ENCODE measurements around the gene SAMD3. TPM values are rescaled to one million over a fixed set of nuclear protein-coding genes. Genes with fewer than 3 reads are reported as not detected.

Gene SAMD3
- total and polyA plus RNA-seq, 2 donors (not counting 3 experiments of a cell fraction or from before 2014, with no cell fraction given): not detected

GRCh38 chr6:130147111-130147510 is 75.6 kb downstream of the SAMD3 start:
- CTCF ChIA-PET: no interaction called here
- no peak overlapping the region for H3K9ac ChIP-seq (replicated peaks; ENCODE audit: extremely low read depth, insufficient read depth, low read length)
- H3K9me1 ChIP-seq (replicated peaks; ENCODE audit: control insufficient read depth, extremely low read depth, insufficient read depth, low read length): no peaks in the 10 kb centered on the region
- DNase-seq (ENCODE audit: low read depth, low spot score) (no peak), FAIRE-seq (no peak)
- no peaks in the 10 kb centered on the region for H3K9me3 ChIP-seq (replicated peaks; ENCODE audit: control insufficient read depth, insufficient read depth, low read length)
- BruUV-seq (replicated peaks): no TSS peak
- no peak overlapping the region for H3K27ac ChIP-seq (ENCODE audit: insufficient read depth, low read depth, low read length)
- no peak overlapping the region for H3K4me2 ChIP-seq (ENCODE audit: insufficient read depth, low read length)
- intact Hi-C loops (cut with micrococcal nuclease): no loop called here
- POLR2A ChIA-PET: no interaction called here
- no peaks in the 10 kb centered on the region for H3K4me1 ChIP-seq (ENCODE audit: control insufficient read depth, extremely low read depth, insufficient read depth, low read length)
- dilution Hi-C loops (cut with MboI; ENCODE audit: extremely low pct_ligation_motif_present, low sequenced_read_pairs): no loop called here
- H2AFZ ChIP-seq (ENCODE audit: low read depth, low read length): no peak overlapping the region
- no peak overlapping the region for H3K4me3 ChIP-seq (replicated peaks in 1 of 3; ENCODE audit: insufficient read depth in 1 of 3, low read depth in 1 of 3, low read length in 3 of 3)
- no peaks in the 10 kb centered on the region for H3K27me3 ChIP-seq (ENCODE audit: control insufficient read depth in 2 of 2, insufficient read depth in 2 of 2, low read length in 2 of 2)
- no peaks in the 10 kb centered on the region for H4K20me1 ChIP-seq (replicated peaks; ENCODE audit: control insufficient read depth, extremely low read depth, insufficient read depth, low read length)
- H3K79me2 ChIP-seq (ENCODE audit: control insufficient read depth, insufficient read depth, low read length): no peaks in the 10 kb centered on the region
- peaks cover 0 to 4% of the 10 kb centered on the region in 2 experiments for H3K36me3 ChIP-seq (ENCODE audit: control insufficient read depth in 2 of 2, extremely low read depth in 1 of 2, insufficient read depth in 2 of 2, low read length in 2 of 2)
- TF ChIP-seq FOS (IDR thresholded peaks at IDR 0.05; ENCODE audit: borderline replicate concordance, insufficient read depth, low read length) (no peak), POLR2AphosphoS5 (IDR thresholded peaks at IDR 0.05; ENCODE audit: insufficient read depth, low read depth, low read length) (no peak), CTCF (IDR thresholded peaks at IDR 0.05; ENCODE audit: extremely low read depth in 1 of 2, insufficient read depth in 1 of 2, low read depth in 1 of 2, low read length in 2 of 2) (no peak), MYC (IDR thresholded peaks at IDR 0.05; ENCODE audit: low read depth, low read length) (no peak), GATA2 (IDR thresholded peaks at IDR 0.05; ENCODE audit: insufficient read depth, insufficient read length, low read depth, low read length) (no peak), EZH2 (IDR thresholded peaks at IDR 0.05; ENCODE audit: borderline replicate concordance, low read depth, low read length, severe bottlenecking) (no peak)

Data from endothelial cell of umbilical vein (primary cell).